ENCODE results near the gene APCDD1L.
A peak's percentile ranks its signal among the peaks of the same experiment; 100 is the strongest.

Gene APCDD1L

DNA sequence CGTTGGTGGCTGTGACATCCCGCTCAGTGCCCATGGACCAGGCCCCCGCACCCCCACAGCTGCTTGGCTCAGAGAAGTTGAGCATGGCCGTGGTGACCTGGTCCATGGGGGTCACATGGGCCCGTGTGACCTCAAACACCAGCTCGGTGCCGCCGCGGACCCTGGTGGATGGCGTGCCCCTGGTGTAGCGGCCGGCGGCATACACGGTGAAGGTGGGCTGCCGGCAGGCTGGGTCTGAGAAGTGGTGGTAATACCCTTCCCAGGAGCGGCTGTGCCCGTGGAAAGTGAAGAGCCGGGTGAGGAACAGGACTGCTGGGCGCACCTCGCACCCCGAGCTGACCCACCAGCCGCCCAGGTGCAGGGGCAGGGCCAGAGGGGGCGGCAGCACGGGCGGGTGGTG lies 54.1 kb downstream of the APCDD1L start:
- DNase-seq = no peak

DNA sequence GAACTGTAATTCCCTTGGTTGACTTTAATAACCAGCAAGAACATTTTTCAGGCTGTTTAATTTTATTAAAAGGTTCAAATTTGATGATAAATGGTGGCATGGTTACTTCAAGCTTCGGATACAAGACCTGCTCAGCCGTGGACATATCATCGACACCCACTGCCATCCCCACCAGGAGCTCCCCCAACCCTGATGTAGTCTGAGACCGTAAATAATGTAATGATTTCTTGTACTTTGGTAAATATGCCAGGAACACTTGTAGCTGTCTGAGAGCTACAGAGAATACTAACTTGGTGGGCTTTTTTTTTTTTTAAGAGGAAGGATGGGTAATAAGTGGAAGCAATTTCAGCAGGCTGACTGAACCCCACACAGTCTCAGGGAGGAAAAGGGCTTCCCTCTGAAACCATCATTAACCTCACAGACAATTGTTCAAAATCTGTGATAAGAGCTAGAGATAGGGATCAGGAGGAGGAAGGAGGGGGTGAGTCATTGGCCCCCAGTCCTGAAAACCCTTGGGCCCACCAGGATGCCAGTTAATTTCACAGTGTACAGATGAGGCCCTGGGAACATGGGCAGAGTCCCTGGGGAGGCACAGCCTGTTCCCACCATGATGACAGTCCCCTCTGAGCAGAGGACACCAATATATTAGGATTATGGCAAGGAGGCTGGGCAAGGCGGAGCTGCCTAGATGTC lies 56.0 kb downstream of the APCDD1L start:
- DNase-seq = no peak

DNA sequence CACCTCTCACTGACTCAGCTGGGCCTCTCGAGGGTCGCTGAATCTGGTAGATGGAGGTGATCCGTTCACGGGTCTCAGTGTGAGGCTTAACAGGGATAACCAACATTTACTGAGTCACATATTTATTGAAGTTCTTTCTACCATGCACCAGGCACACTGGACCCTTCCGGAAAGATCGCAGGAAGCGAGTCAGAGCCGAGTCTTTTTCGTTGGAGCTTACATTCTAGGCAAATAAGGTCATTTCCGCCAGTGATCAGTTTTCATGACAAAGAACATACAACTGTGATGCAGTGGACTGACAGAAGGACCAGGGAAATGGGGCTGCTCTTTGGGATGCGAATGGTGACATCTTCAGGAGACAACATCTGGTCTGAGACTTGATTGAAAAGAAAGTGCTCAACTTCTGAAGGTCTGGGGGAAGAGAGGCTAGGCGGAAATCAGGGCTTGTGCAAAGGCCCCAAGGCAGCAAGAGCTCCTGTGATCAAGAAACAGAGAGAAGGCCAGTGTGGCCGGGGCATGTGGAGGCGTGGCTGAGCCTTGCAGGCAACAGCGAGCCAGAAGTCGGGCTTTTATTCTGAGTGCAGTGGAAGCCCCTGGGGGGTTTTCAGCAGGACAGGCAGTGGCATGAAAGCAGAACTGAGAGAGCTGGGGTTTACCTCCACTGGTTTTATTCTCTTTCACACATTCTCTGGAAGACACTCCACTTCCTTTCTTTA lies 56.7 kb downstream of the APCDD1L start:
- DNase-seq = no peak

DNA sequence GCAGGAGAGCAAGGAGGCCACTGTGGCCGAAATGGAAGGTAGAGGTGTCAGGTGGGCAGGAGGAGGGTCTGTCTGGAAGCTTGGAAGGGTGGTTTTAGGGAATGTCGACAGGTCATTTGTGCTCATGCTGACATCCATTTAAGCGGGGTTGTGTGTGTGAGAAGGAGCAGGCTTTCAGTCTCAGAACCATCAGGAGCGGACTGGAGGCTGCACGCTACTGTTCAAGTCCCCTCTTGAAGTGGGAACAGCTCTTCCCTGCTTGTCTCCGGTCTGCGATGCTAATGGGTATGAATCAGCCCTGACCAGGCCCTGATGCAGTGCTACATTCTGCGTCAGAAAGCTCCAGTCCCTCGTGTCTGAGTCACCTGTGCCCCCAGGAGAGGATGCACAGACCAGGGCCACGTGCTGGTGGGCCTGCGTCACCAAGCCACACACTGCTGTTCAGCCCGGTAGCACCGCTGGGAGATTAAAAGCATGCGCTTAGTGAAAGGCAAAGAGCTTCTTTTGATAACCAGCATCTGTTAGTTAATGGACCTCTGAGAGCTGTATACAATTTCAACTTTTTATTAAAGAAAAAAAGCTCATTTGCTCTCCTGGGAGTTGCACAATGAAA lies 58.0 kb downstream of the APCDD1L start:
- no peak for DNase-seq

DNA sequence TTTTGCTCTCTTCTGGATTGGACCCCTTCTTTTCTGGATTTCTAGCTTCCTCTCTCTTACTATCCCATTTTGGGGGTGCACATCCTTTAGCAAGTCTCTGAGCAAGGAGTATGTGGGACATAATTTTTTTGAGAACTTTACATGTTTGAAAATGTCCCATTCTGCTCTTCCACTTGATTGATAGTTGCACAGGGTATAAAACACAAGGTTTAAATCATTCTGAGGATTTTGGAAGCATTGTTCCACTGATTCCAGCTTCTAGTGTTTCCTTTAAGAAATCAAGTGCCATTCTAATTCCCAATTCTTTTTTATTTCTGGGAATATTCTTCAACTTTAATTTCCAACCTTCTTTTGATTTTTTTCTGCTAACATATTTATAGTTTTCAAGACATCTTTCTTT lies 60.7 kb downstream of the APCDD1L start:
- no peak for DNase-seq

DNA sequence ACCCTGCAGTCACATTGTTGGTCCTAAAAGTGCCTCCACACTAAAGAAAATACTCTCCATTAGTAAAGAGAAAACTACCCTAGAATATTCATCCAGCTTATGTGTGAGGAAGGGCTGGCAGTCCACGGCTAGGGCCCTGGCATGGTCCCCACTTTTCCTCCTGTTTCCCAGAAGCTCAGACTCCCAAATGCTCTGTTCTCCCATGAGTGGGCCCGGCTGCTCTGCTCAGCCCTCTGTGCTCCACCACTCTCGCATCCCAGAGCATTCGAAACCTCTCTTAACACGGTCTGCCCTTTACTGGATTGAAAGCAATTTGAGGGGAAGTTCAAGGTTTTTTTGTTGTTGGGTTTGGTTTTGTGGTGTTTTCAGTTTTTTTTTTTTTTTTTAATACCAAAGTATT lies 61.8 kb downstream of the APCDD1L start:
- DNase-seq = no peak

DNA sequence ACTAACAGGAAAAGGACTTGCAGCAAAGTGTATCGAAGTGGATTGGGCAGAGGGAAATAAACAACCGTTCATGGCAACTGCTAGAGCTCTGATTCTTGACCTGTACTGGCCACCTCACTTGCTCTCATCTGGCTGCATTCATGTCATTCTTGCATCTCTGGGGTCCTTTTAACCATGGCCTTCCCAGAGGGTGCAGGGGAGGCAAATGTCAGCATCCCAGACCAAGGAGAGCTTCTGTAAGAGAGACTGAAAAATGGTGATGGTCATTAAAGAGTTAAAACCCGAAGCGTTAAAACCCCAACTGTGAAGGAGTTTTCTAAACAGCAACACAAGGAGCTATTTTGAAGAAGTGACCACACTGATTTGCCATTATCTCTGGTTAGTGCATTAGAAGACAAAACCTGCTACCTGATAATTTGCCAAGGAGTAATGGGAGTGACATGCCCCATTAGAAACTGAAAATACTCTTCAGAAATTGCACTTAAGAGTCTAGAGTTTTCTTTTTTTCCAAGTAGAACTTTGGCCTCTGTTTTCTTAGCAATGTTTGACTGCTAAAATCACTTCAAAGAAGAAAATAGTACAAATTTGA lies 62.4 kb downstream of the APCDD1L start:
- no peak for DNase-seq

DNA sequence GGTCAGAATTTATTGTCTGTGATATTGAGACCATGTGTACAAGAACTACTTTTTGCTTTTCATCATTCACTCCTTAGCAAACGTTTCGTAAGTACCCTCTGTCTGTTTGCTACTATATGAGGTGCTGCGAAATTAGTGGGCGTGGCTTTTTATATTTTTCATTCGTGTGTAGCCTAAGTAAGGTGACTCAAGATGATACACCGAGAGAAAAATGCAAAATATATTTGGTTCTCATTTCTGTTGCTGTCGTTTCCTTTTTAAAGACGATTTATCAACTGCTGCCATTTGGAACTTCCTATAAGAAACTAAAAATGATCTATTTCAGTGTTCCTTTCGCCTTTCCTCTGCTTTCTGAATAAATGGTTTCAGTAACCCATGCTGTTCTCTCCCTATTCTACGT lies 64.9 kb downstream of the APCDD1L start:
- no peak for DNase-seq

DNA sequence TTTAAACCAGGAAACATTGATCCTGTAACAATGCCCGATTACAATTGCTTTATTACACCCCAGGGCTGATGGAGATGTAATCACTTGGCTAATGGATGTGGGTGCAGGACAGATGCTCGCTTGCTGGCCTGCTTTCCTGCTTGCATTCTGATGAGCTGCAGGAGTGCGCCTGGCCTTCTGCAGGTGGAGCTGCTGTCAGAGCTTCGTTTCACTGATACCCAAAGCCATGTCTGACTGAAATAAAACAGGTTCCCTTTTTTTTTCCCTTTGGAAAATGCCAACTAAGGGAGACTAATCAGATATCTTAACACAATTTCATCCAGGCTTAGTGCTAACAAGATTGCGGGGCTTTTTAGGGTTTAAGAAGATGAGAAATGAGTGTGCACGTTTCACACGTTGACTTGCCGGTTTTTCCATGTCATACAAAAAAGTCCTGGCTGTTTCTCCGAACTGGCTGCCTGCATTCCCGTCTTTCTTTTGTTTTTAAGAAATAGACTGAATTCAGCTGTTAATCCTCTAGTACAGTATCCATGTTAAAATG lies 65.4 kb downstream of the APCDD1L start:
- no peak for DNase-seq

DNA sequence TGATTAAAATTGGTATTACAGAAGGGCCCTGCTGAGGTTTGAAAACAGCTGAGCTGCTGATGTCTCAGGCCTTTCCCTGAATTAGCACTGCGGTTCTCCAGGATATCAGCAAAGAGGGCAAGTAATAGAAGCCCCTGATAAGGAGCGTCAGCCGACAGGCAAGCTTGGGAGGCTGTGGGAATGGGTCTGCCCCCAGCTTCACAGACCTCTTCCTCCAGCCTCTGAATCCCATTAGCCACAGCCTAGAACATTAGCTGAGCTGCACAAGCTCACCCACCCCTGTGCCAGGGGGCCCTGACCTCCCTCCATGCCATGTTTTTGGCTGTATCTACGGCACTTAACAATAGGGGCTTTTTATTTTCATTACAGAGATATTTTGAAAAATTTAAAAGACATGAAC lies 66.2 kb downstream of the APCDD1L start:
- no peak for DNase-seq

DNA sequence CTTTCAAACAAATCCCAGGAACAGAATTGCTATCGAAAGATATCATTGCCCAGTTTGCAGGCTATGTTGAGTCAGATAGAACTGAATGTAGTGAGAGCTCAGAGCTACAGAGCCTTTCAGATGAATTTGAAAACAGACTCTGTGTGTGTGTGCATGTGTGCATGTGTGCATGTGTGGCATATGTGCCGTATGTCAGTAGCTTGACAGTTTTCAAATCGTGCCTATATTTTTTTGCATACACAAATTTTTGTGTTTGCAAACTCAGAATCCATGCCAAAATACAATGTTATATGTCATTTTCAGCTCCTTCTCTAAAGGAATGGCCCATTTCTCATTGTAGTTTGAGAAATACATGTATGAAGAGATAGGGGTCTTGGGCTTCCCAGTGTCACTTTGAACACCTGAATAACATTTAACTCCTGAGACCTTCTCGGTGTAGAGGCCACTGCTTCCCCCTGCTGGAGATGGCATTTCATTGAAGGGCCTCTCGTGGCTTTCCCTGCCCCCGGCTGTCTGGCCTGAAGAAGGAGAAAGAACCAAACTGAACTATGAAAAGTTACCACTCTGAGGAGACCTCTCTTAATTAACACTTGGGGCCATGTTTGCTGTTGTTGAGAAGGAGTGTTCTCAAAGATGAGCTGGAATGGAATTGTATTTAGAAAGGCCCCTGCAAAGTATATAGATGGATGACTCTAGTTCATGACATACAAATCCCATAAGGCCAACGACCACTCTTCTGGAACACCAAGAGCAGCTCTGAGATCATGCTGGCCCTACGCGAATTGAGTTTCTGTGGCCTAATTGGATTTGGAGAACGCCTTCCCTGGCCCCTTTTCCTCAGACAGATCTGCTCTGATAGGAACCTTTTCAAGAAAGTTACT lies 67.4 kb downstream of the APCDD1L start:
- peak; percentile 12 for DNase-seq

DNA sequence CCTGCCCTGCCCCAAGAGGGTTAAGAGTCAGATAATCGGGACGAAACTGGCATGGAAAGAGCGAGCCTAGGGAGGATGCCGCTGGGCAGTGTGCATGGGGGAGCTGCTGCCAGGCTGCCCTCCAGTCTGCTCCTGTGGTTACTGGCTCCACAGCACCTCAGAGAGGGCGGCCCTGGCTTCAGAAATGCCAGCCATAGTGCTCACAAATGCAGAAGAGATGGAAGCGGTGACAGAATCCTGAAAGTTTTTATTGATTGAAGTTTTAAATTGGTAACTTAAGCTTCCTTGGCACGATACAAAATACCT lies 68.3 kb downstream of the APCDD1L start:
- no peak for DNase-seq

DNA sequence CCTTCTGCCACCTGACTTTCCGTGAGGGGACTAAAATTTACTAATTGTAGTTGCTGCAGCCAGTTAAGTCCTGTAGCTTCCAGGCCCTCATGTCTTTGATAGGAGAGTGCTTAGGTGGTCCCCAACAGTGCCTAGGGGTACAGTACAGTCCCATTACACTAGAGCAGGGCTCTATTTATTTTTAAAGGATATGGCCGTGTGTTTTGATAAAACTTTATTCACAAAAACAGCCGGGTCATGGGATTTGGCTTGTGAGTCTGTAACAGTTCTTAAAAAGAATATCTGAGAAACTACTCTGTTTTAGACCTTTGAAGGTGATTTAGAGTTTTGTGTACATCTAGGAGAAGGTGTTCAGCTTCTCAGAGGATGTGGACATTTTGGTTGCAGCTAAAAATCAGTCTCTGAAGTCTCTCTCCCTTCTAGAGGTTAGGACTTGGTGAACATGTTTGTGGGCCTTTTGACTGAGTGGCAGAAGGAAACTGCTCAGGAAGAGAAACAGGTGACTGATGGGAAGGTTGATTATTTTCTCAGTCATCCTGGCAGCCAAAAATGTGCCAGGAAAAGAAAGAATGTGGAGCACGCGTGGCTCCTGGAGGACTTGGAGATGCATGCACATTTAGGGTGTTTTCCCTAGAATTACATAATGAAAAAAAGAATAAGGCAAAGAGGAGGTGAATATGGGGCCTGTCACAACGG lies 68.8 kb downstream of the APCDD1L start:
- DNase-seq = no peak

DNA sequence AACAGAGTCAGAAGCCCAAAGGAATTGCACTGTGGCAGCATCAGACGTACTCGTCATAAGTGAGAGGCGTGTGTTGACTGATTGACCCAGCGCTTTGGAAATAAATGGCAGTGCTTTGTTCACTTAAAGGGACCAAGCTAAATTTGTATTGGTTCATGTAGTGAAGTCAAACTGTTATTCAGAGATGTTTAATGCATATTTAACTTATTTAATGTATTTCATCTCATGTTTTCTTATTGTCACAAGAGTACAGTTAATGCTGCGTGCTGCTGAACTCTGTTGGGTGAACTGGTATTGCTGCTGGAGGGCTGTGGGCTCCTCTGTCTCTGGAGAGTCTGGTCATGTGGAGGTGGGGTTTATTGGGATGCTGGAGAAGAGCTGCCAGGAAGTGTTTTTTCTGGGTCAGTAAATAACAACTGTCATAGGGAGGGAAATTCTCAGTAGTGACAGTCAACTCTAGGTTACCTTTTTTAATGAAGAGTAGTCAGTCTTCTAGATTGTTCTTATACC lies 70.4 kb downstream of the APCDD1L start:
- no peak for DNase-seq

DNA sequence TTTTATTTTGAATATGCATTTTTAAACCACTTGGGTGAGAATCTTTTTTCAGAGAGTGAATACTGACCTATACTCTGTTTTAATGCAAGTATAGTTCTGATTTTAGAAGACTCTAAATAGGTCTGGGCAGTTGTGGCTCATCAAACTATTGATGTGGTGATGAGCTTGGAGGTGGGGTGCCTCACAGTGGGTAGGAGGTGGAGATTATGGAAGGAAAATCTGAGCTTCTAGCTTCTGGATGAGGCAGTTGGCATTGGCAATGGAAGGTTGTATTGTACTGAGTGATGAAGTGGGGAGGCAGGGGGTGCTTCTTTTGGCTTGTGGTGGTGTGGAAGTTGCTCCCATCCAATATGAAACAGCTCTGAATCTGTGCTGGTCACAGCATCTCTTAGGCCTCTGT lies 73.5 kb downstream of the APCDD1L start:
- DNase-seq = no peak

DNA sequence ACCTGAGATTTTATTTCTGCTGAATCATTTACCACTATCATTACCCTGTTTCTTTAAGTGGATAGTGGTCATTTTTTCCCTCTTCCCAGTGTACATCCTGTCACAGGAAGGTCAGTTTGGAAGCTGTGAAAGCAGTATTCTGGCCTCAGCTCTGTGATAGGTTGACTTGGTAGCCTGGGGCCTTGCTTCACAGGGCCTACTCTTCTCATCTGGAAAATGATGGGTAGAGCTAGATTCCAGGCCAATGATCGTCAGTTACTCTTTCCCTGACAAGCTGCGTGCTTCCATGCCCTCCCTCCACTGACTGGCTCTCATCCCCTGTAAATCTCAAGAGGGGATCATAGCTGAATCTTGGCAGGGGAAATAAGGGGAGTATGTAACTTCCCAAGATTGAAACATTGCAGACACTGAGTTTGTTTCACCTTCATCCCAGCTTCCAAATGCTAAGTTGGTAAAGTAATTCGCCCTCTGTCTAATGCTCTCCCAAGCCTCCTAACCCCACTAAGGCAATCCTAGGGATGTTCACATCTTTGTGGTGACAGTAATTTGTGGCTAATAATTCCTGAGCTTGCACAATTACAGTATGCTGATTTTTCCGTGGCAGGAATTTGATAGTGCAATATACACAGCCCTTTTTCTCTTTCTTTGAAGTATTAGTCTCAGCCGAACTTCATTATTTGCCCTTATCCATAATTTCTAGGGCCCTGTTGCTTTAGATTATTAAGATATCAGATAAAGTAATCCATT lies 75.0 kb downstream of the APCDD1L start:
- DNase-seq = no peak

DNA sequence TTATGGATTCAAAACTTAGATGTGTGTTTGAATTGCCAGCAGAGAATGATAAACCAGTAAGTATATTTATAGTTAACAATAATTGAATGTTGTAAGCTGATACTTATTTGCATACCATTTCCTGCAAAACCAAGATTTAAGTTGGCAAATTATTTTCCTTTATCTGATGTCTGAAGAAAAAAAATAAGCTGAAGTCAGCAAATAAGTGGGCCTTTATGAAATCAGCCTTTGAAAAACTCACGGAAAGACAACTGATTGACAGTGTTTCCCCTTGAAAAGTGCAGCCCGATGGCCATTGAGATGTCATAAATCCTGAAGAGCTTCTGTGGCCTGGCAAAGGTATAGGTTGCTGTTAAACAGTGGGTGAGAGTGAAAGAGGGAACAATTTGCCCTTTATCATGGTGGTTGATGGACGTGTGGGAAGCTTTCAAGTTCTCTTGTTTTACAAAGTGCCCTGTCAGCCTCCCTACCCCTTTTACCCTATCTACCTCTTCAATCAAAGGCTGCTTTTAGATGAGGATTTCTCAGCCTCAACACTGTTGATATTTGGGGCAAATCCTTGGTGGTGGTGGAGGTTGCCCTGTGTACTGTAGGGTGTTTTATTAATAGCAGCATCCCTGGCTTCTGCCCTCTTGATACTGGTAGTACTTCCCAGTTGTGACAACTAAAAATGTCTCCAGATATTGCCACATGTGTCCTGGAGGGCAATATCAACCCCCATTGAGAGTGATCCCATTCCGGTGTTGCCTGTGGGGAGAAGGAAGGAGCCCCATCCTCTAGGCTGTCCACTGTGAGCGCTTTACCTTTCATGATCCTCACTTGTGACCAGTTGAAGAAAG lies 76.0 kb downstream of the APCDD1L start:
- DNase-seq = no peak

DNA sequence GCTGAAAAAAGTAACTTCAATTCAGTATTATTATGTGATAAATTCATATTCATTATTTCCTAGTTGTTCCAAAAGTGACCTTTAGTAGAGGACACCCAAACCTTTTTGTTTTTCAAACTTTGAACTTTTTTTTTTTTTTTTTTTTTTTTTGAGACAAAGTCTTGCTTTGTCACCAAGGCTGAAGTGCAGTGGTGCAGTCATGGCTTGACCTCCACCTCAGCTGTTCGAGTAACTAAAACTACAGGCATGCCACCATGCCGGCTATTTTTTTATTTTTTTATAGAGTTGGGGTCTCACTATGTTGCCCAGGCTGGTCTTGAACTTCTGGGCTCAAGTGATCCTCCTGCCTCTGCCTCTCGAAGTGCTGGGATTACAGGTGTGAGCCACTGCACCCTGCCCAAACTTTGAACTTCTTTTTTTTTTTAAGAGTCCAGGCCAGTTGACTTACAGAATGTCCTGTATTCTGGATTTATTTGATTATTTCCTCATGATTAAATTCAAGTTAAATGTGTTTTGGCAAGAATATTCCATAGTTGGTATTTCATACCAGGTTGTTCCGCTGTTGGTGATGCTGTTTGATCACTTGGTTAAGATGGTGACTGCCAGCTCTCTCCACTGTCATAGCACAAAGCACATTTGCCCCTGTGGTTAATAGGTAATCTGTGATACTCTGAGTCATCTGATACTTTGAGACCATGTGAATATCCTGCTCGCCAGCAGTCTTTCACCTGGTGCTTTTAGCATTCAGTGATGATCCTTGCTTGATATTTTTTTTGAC lies 78.1 kb downstream of the APCDD1L start:
- no peak for DNase-seq

DNA sequence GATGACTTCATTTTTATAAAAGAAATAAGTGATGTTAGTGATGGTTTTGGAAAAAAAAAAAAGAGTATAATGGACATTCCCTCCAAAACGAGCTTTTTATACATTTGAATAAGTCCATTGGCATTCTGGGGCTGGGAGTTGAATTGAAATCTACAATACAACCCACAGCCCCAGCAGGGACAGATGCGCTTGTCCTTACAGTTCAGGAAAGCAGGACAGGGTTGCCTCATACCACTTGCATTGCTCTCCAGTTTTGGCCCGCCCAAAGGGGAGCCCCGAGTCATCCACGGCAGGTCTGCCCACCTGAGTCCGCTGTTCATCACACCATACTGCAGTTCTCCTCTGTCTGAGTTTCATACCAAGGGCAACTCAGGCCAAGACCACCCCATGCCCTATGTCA lies 80.0 kb downstream of the APCDD1L start:
- no peak for DNase-seq

DNA sequence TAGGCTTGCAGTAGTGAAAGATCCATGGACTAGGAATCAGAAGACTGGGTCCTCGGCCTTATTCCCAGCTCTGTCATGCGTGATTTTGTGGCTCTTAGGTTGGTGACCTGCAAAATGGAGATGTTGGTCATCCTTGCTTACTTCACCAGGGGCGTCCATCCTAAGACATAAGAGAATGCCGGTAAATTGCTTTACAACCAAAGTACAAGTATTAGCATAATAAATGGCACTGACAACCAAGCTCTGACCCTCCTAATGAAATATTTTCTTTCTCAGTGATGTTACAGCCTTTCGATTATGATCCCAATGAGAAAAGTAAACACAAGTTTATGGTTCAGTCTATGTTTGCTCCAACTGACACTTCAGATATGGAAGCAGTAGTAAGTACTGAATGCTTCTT lies 80.9 kb downstream of the APCDD1L start:
- DNase-seq = no peak

Data from GF-D8 (cell line).